HEK293 (cell line): Measurements from ENCODE around the gene NKD1.

Experiments used
- CTCF ChIA-PET: fragments of 350-600 bp; formaldehyde crosslinking; extraction: SDS; loops from one replicate; lab custom pipeline; 2021; ENCODE audit warnings: antibody characterized with exemption; lab: Yijun Ruan, JAX
- POLR2A ChIA-PET: fragments of 300-600 bp; formaldehyde crosslinking; extraction: SDS; loops from one replicate; lab custom pipeline; 2020; ENCODE audit warnings: antibody characterized with exemption, inconsistent platforms; lab: Yijun Ruan, JAX
- H3K27ac ChIP-seq: fragments of 200-500 bp; sonication (Bioruptor generic); 2 replicates; pipeline ENCODE4 v1.5.1; 2014; ENCODE audit warnings: low read depth, low read length, control low read depth, inconsistent platforms; ENCODE audit errors: extremely low read depth
- H3K36me3 ChIP-seq, 2 experiments: fragments of 200-500 bp in 1 of 2; sonication (Bioruptor generic) in 1 of 2; 1 replicate in 1 of 2; 2 replicates in 1 of 2; pipeline ENCODE4 v1.5.1; 2014 to 2017; ENCODE audit warnings: inconsistent platforms in 2 of 2, low read length in 2 of 2; ENCODE audit not compliant: control insufficient read depth in 2 of 2, insufficient read depth in 1 of 2
- H3K4me1 ChIP-seq: fragments of 200-500 bp; sonication (Bioruptor generic); 2 replicates; pipeline ENCODE4 v1.5.1; 2014; ENCODE audit warnings: mild to moderate bottlenecking, low read length, inconsistent platforms; ENCODE audit not compliant: control insufficient read depth, insufficient read depth
- H3K4me3 ChIP-seq: 2 replicates; pipeline ENCODE4 v1.5.1; 2011; ENCODE audit warnings: low read depth, mild to moderate bottlenecking, control low read depth, low read length, moderate library complexity
- H3K9me3 ChIP-seq: fragments of 200-500 bp; sonication (Bioruptor generic); 2 replicates; pipeline ENCODE4 v1.5.1; 2014; ENCODE audit warnings: low read depth, low read length, inconsistent platforms; ENCODE audit not compliant: control insufficient read depth, insufficient read depth
- GLI4 ChIP-seq: fragments of 450-650 bp; formaldehyde crosslinking; IDR thresholded peaks from 2 replicates; pipeline ENCODE4 v1.5.1; 2016; ENCODE audit warnings: missing biosample characterization, missing genetic modification characterization
- GLIS1 ChIP-seq: fragments of 450-650 bp; formaldehyde crosslinking; IDR thresholded peaks from 2 replicates; pipeline ENCODE4 v1.5.1; 2016; ENCODE audit warnings: missing biosample characterization, missing genetic modification characterization
- SP7 ChIP-seq: fragments of 450-650 bp; formaldehyde crosslinking; IDR thresholded peaks from 2 replicates; pipeline ENCODE4 v1.5.1; 2016; ENCODE audit warnings: missing biosample characterization, missing genetic modification characterization
- TRIM28 ChIP-seq: IDR thresholded peaks from 2 replicates; pipeline ENCODE4 v1.6.1; 2011; ENCODE audit warnings: low read length, control low read depth, borderline replicate concordance
- ZFP69B ChIP-seq: fragments of 450-650 bp; formaldehyde crosslinking; IDR thresholded peaks from 2 replicates; pipeline ENCODE4 v1.5.1; 2016; ENCODE audit warnings: missing biosample characterization, missing genetic modification characterization
- ZNF16 ChIP-seq: fragments of 450-650 bp; formaldehyde crosslinking; IDR thresholded peaks from 2 replicates; pipeline ENCODE4 v1.5.1; 2016; ENCODE audit warnings: low read depth, missing biosample characterization, missing genetic modification characterization
- ZNF23 ChIP-seq: fragments of 450-650 bp; formaldehyde crosslinking; IDR thresholded peaks from 2 replicates; pipeline ENCODE4 v1.5.1; 2016; ENCODE audit warnings: missing biosample characterization, missing genetic modification characterization, borderline replicate concordance
- ZNF24 ChIP-seq: fragments of 450-650 bp; formaldehyde crosslinking; IDR thresholded peaks from 2 replicates; pipeline ENCODE4 v1.5.1; 2016; ENCODE audit warnings: missing biosample characterization, missing genetic modification characterization
- ZNF391 ChIP-seq: fragments of 450-650 bp; formaldehyde crosslinking; IDR thresholded peaks from 2 replicates; pipeline ENCODE4 v1.5.1; 2016; ENCODE audit warnings: low read depth, missing biosample characterization, missing genetic modification characterization, borderline replicate concordance
- ZNF416 ChIP-seq: fragments of 450-650 bp; formaldehyde crosslinking; IDR thresholded peaks from 2 replicates; pipeline ENCODE4 v1.5.1; 2016; ENCODE audit warnings: missing biosample characterization, missing genetic modification characterization
- ZNF785 ChIP-seq: fragments of 450-650 bp; formaldehyde crosslinking; IDR thresholded peaks from 2 replicates; pipeline ENCODE4 v1.5.1; 2016; ENCODE audit warnings: missing biosample characterization, missing genetic modification characterization
- TF ChIP-seq, protein P1 (sequence below): fragments of 450-650 bp; formaldehyde crosslinking; IDR thresholded peaks from 2 replicates; pipeline ENCODE4 v1.5.1; 2016; ENCODE audit warnings: missing biosample characterization, missing genetic modification characterization
- TF ChIP-seq, protein P2 (sequence below): fragments of 450-650 bp; formaldehyde crosslinking; IDR thresholded peaks from 2 replicates; pipeline ENCODE4 v1.5.1; 2017; ENCODE audit warnings: missing biosample characterization, missing genetic modification characterization
- TF ChIP-seq, protein P3 (sequence below): fragments of 450-650 bp; formaldehyde crosslinking; IDR thresholded peaks from 2 replicates; pipeline ENCODE4 v1.5.1; 2016; ENCODE audit warnings: missing biosample characterization, missing genetic modification characterization
- TF ChIP-seq, protein P4 (sequence below): fragments of 450-650 bp; formaldehyde crosslinking; IDR thresholded peaks from 2 replicates; pipeline ENCODE4; 2016; ENCODE audit warnings: missing biosample characterization, missing genetic modification characterization
- TF ChIP-seq, protein P5 (sequence below): fragments of 450-650 bp; formaldehyde crosslinking; IDR thresholded peaks from 2 replicates; pipeline ENCODE4 v1.5.1; 2017; ENCODE audit warnings: missing biosample characterization, missing genetic modification characterization

NKD1 gene

DNA sequence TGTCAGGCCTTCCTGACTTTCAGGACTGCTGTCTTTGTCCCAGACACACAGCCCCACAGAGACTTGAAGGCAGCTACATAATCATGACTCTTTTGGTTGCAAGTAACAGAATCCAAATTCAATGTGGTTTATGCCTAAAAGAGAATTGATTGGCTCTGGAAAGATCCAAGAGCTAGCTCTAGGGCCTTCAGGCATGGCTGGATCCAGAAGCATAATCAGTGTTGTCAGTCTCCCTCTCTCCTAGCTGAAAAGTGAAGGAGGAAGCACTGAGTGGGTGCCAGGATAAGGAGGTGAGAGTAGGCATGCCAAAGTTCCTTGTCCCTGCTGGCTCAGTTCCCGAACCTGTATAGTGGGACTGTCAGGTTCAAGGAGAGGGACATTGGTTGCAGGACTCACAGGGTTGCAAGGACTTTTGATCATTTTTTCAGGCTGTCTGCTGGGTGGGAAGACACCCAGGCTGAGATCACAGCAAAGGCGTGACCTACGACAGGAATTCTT is 107.4 kb downstream of the NKD1 start (continued):
- TF ChIP-seq, protein P1, sequence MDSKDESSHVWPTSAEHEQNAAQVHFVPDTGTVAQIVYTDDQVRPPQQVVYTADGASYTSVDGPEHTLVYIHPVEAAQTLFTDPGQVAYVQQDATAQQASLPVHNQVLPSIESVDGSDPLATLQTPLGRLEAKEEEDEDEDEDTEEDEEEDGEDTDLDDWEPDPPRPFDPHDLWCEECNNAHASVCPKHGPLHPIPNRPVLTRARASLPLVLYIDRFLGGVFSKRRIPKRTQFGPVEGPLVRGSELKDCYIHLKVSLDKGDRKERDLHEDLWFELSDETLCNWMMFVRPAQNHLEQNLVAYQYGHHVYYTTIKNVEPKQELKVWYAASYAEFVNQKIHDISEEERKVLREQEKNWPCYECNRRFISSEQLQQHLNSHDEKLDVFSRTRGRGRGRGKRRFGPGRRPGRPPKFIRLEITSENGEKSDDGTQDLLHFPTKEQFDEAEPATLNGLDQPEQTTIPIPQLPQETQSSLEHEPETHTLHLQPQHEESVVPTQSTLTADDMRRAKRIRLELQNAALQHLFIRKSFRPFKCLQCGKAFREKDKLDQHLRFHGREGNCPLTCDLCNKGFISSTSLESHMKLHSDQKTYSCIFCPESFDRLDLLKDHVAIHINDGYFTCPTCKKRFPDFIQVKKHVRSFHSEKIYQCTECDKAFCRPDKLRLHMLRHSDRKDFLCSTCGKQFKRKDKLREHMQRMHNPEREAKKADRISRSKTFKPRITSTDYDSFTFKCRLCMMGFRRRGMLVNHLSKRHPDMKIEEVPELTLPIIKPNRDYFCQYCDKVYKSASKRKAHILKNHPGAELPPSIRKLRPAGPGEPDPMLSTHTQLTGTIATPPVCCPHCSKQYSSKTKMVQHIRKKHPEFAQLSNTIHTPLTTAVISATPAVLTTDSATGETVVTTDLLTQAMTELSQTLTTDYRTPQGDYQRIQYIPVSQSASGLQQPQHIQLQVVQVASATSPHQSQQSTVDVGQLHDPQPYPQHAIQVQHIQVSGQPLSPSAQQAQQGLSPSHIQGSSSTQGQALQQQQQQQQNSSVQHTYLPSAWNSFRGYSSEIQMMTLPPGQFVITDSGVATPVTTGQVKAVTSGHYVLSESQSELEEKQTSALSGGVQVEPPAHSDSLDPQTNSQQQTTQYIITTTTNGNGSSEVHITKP (tag by site-specific recombination), result no peak
- no peak for TF ChIP-seq ZNF23 (tag by site-specific recombination)

DNA sequence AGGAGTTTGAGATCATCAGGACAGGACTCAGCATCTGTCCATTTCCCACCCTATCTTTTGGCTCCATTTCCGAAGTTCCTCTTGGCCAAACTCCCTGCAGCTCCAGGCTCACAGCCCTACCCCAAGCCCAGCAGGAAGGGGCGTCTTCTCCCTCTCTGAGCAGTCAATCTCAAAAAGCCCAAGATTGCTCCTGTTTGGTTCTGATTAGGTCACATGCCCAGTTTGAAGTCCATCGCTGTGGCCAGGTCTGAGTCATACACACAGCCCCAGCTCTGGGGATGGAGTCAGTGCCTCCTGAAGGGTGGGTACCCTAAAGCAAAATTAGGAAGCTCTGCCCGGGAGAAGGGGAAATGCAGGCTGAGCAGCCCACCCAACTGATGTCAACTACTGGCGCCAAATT is 109.0 kb downstream of the NKD1 start:
- Histone ChIP-seq H3K27ac (no peak overlapping the region), H3K4me1 (no peaks in the 10 kb centered on the region), H3K4me3 (no peak overlapping the region), H3K36me3 (no peaks in the 10 kb centered on the region), H3K9me3 (no peaks in the 10 kb centered on the region)
- POLR2A ChIA-PET, result no interaction called here
- CTCF ChIA-PET, result interaction anchor here (1.0 to 1.1 kb wide), 2 partner anchors 8 to 10 kb away, joined by 3 to 8 read pairs; no protein-coding TSS in a partner anchor
- TF ChIP-seq ZNF416 (tag by site-specific recombination), result no peak
- TF ChIP-seq ZNF391 (tag by site-specific recombination), result no peak
- TF ChIP-seq, protein P2, sequence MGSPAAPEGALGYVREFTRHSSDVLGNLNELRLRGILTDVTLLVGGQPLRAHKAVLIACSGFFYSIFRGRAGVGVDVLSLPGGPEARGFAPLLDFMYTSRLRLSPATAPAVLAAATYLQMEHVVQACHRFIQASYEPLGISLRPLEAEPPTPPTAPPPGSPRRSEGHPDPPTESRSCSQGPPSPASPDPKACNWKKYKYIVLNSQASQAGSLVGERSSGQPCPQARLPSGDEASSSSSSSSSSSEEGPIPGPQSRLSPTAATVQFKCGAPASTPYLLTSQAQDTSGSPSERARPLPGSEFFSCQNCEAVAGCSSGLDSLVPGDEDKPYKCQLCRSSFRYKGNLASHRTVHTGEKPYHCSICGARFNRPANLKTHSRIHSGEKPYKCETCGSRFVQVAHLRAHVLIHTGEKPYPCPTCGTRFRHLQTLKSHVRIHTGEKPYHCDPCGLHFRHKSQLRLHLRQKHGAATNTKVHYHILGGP (tag by site-specific recombination), result no peak
- no peak for TF ChIP-seq GLI4 (tag by site-specific recombination)

DNA sequence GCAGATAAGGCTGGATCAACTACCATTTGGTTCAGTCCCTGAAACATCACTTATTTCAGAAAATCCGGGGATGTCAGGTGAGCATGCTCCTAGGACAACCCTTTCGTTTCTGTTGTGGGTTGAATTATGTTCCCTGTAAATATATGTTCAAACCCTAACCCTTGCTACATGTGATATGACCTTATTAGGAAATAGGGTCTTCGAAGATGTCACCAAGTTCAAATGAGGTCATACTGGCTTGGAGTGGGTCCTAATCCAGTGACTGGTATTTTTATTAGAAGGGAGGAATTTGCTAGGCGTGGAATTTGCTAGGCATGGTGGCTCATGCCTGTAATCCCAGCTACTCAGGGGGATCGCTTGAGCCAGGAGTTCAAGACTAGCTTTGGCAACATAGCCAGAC is 111.6 kb downstream of the NKD1 start:
- Histone ChIP-seq H3K36me3 (no peaks in the 10 kb centered on the region), H3K27ac (no peak overlapping the region), H3K4me3 (no peak overlapping the region)
- TF ChIP-seq ZFP69B (tag by site-specific recombination) (no peak), ZNF24 (tag by site-specific recombination) (no peak), SP7 (tag by site-specific recombination) (no peak), TRIM28 (no peak), GLIS1 (tag by site-specific recombination) (no peak), ZNF785 (tag by site-specific recombination) (no peak), ZNF16 (no peak)
- TF ChIP-seq, protein P3, sequence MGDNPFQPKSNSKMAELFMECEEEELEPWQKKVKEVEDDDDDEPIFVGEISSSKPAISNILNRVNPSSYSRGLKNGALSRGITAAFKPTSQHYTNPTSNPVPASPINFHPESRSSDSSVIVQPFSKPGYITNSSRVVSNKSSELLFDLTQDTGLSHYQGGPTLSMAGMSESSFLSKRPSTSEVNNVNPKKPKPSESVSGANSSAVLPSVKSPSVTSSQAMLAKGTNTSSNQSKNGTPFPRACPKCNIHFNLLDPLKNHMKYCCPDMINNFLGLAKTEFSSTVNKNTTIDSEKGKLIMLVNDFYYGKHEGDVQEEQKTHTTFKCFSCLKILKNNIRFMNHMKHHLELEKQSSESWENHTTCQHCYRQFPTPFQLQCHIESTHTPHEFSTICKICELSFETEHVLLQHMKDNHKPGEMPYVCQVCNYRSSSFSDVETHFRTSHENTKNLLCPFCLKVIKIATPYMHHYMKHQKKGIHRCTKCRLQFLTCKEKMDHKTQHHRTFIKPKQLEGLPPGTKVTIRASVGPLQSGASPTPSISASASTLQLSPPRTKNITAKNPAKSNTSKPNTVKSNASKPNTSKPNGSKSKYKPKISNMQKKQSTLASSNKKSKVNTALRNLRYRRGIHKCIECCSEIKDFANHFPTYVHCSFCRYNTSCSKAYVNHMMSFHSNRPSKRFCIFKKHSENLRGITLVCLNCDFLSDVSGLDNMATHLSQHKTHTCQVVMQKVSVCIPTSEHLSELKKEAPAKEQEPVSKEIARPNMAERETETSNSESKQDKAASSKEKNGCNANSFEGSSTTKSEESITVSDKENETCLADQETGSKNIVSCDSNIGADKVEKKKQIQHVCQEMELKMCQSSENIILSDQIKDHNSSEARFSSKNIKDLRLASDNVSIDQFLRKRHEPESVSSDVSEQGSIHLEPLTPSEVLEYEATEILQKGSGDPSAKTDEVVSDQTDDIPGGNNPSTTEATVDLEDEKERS (tag by site-specific recombination), result no peak
- TF ChIP-seq, protein P4, sequence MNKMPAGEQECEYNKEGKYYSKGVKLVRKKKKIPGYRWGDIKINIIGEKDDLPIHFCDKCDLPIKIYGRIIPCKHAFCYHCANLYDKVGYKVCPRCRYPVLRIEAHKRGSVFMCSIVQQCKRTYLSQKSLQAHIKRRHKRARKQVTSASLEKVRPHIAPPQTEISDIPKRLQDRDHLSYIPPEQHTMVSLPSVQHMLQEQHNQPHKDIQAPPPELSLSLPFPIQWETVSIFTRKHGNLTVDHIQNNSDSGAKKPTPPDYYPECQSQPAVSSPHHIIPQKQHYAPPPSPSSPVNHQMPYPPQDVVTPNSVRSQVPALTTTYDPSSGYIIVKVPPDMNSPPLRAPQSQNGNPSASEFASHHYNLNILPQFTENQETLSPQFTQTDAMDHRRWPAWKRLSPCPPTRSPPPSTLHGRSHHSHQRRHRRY, result no peak
- TF ChIP-seq, protein P5, sequence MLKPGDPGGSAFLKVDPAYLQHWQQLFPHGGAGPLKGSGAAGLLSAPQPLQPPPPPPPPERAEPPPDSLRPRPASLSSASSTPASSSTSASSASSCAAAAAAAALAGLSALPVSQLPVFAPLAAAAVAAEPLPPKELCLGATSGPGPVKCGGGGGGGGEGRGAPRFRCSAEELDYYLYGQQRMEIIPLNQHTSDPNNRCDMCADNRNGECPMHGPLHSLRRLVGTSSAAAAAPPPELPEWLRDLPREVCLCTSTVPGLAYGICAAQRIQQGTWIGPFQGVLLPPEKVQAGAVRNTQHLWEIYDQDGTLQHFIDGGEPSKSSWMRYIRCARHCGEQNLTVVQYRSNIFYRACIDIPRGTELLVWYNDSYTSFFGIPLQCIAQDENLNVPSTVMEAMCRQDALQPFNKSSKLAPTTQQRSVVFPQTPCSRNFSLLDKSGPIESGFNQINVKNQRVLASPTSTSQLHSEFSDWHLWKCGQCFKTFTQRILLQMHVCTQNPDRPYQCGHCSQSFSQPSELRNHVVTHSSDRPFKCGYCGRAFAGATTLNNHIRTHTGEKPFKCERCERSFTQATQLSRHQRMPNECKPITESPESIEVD, result no peak
- TF ChIP-seq, all 188 proteins: peak for 0
- ChIA-PET CTCF (interaction anchor here (0.6 kb wide), 2 partner anchors 147 to 364 kb away, joined by 3 read pairs; no protein-coding TSS in a partner anchor), POLR2A (interaction anchor here (0.6 kb wide), 2 partner anchors 365 to 473 kb away, joined by 4 read pairs; no protein-coding TSS in a partner anchor)
- Histone ChIP-seq H3K9me3 (no peaks in the 10 kb centered on the region), H3K4me1 (no peaks in the 10 kb centered on the region)
